Activated CD4-positive, alpha-beta T cell treated with anti-CD3 and anti-CD28 coated beads, Interleukin-10, Interleukin-2, amounts not matched to agents 100 ng/mL and 50 ng/mL, durations not matched to agents 16 hours and 8 hours (primary cell): Measurements from ENCODE around the gene CFAP91.

ENCODE experiments used
- DNase-seq: peaks from one replicate; pipeline ENCODE4 v3.0.0-alpha.2; 2020

The CFAP91 gene

DNA sequence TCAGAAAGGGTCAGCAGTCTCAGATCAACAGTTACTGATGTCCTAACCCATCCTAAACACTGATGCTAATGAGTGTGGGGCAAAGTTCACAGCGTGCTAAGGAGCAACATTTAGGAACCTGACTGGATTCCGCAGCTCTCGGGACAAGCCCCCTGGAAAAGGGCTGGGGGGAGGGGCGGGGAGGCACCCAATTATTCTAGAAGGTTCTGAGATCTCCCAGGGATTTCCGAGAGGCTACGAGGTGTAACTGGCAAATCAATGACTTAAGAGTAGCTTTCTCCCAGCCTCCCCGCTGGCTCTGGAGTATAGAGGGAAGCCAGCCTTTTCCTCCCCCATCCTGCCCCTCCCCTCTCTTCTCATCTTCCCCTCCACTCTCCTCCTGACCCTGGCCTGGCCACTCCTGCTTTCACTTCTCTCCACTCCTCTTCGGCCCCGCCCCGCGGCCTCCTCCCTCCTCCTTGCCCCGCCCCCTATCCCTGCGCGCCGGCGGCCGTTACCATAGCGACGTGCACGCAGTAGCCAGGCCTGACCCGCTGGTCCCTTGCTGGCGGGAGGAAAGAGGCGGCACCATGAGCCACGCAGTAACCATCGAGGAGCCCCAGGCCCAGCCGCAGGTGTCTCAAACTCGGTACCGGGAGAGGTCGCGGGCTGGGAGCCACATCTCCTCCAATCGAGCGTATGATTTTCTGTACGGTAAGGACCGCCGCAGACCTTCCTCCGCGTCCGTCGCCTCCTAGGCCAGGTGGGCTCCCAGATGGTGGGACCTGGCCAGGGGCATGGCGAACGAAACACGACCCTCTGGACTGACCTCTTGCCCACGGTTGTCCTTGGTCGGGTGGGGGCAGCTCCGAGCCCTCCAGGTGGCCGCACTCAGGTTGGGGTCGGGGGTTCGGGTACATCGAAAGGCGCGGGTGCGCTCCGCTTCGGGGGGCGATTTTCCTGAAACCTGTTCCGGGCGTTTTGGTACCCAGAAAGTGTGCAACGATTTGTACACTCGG lies at the start of gene CFAP91:
Gene CFAP91, plus strand, starts transcription at position 493 of the 998 bp plus-strand sequence. Its CDS starts 77 bp downstream, at position 570.
- DNase-seq = peak; percentile 89

DNA sequence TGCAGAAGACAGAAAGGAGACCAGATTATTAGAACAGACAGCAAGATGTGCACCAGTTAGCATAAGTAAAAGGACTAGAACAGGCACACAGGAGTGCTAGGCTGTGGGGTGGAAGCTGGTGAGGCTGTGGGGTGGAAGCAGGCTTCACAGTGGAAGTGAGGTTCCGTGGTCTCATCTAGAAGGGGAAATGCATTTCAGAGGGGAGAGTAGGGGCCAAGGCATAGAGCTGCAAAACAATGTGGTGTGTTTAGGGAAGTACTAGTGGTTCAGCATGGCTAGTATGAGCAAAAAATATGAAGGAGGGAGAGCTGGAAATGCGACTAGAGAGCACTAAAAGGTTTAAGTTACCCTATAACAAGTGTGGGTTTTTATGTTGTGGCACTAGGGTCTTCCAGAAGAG lies 48.9 kb upstream of the CFAP91 start:
- no peak for DNase-seq

DNA sequence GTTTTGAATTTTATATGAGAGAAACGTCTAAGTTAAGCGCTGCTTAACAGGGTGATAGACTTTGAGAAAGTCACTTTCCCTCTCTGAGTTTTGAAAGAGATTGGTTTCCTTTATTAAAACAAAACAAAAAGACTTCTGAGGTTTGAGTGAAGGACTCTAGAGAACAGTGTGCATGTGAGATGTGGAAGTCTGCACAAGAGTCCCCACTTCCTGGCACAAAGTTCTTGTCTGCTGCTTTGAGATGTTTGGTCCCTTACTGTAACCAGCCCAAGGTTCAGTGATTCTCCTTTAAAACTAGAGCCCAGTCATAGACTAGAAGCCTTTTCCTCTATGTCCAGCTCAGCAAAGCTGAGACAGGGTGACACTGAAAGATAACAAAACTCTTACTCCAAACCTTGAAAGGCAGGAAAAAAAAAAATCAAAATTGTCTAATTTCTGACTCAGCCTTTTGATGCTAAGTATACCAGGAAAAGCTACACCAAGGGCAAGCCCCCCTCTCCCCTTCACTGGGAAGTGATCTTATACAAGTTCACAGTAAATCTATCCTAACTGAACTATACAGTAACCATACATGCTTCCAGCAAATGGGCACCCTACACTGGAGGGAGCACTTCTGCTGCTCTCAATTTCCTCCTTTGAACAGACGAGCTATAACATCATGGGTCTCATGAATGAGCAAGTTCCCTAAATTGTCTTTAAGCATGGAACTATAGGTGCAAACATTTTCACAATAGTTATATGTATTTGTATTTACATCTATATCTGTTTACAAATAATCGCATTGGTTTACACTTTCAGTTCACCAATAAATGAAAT lies 44.7 kb upstream of the CFAP91 start:
- no peak for DNase-seq

DNA sequence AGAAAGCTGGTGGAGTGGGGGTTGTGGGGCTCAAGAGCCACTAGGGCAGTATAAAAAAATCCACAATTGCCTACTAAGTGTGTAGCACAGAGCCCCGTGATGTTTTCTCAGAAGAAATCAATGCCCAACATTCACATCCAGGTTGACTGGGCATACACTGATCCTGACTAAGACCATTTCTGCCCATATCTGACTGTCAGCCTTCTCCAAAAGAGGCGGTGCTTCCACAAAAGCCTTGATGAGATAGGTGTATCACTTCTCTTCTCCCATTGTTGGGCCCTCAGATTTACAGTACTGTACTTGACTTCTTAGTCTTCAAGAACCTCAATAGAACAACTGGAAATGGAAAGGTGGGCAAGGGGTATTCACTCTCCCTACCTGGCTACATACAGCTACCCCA lies 43.8 kb upstream of the CFAP91 start:
- no peak for DNase-seq

DNA sequence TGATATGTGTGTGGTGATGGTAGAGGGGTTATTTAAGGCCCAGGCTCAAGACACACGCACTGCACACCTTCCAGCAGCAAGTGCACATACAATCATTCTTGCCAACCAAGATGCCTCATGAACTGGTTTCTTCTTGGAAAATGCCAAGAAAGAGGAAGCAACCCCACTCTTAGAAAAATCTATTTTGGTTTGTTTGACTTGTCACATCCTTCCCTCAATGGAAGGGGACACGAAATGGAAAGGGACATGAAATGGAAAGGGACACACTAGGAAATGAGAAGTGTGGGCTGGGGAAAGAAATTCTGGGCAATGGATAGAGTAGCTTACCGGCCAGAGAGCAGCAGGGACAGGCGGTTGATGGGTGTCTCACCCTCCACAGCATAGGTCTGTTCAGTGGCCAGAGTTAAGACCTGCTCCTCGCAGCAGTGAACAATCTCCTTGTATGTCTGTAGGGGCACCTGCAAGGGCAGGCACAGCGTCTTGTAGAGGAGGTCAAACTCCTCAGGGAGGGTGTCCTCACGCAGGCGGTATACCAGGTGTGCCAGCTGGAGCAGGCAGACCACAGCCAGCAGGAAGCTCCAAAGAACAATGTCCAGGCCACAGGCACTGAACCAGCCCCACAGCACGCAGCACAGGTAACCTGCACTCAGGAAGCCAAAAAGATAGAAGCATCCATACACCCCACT lies 43.1 kb upstream of the CFAP91 start:
- no peak for DNase-seq

DNA sequence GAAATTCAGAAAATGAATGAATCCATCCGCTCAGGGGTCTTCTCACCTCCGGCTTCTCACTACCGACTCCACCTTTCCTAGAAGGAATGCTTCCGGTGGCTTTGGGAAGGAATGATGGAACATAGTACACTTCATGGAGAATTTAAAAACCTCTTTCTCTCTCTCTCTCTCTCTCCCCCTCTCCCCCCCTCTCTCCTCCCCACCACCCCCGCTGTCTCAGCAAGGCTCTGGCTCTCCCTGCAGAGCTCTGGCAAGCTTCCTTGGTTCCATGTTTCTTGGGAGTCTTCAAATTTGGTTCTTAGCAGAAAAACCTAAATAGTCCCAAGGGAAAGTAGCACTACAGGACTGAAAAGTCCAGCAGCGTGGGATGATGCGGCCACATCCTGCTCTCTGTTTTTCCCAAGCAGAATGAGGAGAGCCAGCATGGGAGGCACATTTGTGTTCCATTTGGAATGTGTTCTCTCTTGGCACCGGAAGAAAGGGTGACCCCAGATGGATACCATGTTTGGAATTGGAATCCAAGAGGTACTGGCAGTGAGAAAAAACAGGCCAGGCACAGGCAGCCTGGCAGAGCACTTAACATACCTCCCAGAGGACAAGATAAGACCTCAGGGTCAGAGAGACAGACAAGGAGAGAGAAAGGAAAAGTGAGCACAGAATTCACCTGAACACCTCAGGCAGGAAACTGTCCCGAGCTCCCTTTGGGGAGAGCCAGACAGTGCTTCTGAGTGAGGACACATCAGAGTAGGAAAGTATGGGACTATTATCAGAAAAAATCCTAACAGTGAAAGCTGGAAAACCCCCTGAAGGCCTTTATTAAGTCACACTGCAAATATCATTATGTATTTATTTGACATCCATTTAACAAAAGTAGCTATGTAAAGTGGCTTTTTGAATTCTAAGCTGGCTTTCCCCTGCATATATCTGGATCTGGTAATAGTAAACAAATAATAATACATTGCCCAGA lies 42.1 kb upstream of the CFAP91 start, which contains the start of gene POPDC2:
Gene POPDC2, minus strand, starts transcription at position 116 of the 967 bp plus-strand sequence. CDS start 166 bp downstream, outside the sequence.
- no peak for DNase-seq

DNA sequence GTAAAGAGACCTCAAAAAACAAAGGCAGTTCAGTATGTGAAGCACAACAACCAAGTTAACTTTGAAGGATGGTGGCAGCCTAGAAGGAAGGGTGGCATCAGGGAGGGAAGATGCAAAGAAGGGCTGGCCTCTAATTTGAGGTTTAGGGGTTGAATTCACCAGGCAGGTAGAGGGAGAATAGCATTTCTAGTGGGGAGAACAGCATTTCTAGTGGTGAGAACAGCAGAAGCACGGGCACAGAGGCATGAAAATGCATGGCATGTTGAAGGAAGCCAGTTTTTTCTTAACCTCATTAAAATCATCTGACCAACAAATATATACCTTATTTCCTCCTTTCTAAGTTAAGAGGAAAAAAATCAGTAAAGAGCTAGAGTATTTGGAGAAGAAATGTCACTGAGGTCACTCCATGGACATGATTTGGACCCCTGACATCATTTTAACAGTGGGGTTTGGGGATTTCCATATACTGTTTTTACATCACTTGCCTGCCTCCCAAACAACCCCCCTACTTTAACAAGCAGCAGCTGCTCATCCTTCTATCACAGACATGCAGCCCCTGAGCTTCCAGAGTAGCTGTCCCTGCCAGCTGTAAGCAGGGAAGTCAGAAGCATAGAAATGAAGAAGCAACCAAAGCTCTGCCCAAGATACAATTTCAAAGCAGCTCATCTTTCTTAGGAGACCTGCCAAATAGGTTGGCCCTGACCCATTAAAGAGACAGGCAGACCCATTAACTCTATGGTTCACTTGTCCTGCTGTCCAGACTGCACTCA lies 40.0 kb upstream of the CFAP91 start:
- no peak for DNase-seq

DNA sequence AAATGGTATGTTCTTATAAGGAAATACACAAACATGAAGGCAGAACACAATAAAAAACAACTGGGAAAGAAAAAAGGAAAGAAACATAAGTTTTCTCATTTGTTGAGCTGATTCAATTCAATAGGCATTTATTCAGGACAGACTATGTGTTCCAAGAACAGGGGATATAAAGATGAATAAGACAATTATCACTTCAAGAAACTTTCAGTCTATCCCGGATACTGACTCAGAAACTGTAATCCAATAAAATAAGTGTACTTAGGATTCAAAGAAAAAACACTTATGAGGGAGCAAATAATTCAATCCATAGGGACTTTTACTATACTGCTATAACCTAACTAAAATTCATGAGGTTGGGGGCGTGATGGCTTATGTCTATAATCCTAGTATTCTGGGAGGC lies 38.9 kb upstream of the CFAP91 start:
- no peak for DNase-seq

DNA sequence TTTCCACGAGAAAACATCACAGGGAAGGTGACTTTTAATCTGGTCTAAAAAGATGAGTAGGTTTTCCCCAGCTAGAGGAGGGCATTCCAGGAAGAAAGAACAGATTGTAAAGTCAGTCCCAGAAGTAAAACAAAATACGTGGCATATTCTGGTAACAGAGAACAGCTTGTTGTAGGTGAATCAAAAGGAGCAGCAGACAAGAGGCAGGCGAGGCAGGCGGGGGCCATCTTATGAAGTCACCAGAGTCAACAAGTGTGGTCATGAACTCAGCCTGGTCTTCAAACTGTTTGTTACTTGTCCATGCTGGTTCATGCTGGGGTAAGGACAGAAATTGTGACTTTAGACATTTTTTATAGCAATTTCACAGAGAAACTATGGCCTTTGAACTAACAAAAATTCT lies 38.5 kb upstream of the CFAP91 start:
- no peak for DNase-seq

DNA sequence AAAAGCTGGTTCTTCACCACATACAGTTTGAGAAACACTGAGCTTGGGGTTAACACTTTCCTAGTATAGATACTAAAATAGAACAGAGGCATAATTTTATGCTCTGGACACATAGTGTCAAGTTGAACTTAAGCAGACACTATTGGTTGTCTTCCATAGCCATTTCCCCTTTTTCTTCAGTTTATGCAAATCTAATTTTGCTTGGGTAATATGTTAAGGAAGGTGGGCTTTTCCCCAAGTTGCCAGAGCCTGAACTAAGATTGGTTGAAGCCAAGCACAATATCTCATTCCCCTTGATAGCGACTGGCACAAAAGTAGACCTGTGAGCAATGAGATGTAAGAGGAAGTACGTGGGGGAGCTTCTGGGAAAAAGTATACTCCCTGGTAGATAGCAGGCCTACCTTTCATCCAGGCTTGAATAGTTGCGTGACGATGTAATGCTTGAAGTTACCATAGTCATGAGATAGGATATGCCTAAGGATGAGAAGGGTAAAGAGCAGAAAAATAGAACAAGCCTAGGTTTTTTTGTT lies 37.9 kb upstream of the CFAP91 start:
- DNase-seq = no peak

DNA sequence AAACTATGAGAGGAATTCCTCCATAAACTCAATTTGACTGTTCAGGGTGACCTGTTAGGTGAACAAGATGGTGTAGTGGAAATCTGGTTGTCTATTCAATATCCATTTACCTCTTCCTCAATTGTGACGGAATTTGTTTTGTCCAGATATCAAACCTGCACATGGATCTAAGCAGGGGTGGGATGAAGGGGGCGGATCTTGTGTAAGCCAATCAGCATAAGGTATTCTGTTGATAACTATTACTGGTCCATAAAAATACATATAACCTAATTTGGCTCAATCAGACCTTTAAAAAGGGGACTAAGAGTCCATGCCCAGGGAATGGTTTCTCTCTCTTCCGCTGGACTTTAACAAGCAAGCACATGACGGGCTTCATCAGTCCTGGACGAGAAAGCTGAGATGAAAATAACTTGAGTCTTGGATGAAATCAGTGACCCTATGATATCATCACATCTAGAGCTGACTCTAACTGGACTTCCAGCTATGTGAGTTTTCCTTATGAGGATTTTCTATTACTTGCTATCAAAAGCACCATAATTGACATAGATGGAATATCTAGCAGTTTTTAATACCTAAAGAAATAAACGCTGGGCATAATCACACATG lies 36.8 kb upstream of the CFAP91 start:
- DNase-seq = no peak

DNA sequence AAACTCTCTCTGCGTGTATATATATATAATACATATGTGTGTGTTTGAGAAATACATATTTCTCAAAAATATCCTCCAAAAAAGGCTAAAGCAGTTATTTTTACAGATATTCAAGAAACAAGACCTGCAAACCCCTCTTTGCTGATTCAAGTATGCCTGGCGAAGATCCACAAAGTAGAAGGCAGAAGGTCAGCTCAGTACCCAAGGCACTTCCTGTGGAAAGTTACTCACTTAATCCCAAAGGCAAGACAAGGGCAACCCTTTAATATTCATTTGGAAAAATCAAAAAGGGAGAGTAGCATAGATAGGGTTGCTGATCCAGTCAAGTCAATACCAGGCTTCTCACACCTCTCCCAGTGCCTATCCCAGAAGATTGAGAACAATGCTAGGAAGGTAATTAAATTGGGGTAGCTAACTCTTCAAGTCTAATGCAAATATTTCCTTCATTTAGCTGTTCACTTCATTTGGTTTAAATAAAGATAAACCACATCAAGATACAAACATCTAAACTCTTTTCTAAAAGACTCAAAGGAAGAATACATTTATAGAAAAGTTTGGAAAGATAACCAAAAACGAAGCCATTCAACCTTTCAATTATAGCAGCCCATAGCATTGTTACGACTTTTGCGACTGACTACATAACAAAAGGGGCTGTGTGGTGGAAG lies 32.8 kb upstream of the CFAP91 start:
- DNase-seq = no peak

DNA sequence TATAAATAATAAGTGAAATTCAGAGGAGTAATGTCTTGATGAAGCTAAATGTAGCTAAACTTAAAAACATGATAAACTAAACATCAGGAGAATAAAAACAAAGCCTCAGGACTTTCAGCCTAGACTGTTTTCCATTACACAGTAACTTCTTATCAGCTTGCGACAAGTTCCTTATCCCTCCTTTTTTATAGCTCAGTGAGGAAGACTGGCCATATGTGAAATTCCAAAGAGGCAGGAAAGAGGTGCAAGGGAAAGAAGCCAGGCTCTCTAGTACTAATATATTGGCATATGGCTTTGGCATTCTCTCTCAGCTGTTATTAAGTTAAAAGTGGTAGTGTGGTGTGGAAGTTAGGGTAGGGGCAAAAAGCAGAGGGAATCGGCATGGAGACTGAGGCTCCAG lies 30.0 kb upstream of the CFAP91 start:
- DNase-seq = no peak

DNA sequence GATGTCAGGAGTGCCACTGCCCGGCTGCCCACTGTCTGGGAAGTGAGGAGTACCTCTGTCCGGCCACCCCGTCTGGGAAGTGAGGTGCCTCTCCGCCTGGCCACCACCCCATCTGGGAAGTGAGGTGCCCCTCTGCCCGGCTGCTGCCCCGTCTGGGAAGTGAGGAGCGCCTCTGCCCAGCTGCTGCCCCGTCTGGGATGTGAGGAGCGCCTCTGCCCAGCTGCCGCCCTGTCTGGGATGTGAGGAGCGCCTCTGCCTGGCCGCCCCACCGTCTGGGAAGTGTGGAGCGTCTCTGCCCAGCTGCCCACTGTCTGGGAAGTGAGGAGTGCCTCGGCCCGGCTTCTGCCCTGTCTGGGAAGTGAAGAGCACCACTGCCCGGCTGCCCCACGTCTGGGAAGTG lies 28.9 kb upstream of the CFAP91 start:
- no peak for DNase-seq

DNA sequence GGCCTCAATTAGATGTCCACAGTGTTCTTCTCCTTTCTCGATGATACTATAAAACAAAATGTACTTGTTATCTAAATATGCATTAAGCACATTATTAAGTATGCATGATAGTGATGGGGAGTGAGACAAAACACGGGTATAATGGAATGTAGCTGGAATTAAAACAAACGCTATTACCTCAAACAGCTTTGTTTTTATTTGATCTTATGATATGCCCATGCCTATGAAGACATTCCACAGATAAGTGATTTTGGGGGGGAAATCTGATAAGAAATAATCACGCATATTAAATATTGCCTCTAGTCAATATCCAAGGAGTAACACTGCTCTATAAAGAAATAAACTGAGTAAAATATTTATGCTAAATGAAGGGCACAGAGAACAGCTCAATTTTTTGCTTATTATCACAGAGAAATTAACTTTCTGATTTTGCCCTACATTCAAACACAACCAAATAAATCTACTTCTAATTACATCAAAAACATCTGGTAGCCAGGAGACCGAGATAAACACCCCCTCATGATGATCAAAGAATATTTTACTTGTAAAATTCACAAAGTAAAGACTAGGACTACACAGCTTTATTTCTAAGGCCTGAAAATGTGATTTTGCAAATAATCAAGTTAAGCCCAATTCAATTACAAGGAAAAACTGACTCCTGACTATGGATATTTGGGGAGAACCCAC lies 27.5 kb upstream of the CFAP91 start:
- no peak for DNase-seq

DNA sequence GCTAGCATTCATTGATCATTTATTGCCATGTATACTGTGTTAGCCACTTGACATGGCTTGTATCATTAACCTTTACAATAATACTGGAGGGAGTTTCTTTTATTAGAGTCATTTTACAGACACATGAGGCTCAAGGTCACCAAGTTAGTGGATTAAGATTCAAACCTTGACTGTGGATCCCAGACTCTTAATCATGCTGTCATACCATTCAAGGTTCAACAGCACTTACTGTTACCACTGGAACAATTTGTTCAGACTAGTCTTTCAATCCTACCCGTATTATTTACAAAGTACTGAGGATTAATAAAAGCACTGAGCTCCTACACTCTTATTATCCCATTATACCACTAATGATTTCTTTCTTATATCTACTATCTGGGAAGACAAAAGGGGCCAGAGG lies 26.8 kb upstream of the CFAP91 start:
- DNase-seq = no peak

DNA sequence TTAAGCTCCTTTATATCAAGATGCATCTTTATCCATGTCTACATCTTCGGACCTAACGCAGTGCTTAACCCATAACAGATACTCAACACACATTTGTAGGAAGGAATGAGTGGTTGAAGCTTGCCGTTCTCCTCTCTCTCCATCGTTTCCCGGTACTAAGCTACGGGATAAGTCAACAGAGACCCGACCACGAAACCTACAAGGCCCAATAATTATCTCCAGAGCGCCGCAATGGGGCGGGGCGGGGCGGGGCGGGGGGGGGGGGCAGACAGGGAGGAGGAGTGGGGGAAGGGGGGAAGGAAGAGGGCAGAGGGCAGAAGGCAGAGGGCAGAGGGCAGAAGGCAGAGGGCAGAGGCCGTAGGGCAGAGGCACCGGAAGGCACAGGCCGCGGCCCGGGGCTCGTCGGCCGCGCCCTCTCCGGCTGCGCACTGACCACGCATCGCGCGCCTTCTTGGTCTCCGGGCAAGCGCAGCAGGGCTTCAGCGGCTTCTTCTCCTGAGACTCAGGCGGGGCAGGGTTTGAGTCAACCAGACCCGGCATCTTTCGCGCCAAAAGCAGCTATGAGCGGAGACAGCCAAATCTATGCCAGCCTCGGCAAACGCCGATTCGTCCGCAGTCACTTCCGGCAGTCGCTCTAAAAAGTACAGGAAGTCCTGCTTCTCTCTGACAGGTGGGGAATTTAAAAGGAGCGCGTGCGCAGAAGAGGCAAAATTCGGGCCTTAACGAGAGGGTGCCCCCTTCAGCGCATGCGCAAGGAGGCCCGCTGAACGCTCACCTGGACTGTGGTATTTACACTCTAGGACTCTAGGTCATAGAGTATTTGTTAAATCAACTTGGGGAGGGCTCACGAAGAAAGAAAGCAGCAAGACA lies 25.8 kb upstream of the CFAP91 start, which contains the start of gene COX17:
Gene COX17, minus strand, starts transcription at position 636 of the 870 bp plus-strand sequence. Its CDS starts 96 bp downstream, at position 540.
- peak; percentile 98 for DNase-seq

DNA sequence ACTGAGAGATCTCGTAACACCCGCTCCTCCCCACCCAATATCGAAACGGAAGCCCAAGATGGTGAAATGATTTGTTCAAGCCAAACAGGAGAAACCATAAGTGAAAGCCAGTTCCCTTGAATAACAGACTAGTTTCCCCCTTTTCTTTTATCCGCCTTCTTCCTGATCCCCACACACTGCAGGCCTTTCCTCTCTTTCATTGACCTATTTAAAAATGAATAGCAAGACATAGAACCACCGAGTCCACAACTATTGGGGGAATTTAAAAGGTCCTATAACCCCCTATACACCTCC lies 25.2 kb upstream of the CFAP91 start:
- no peak for DNase-seq
